ENCODE results near the gene TPSB2. TPM values are rescaled to one million over a fixed set of nuclear protein-coding genes. Genes with fewer than 3 reads are reported as not detected.
A peak's percentile ranks its signal among the peaks of the same experiment; 100 is the strongest.

The TPSB2 gene
- polyA plus RNA-seq, 3 donors, result not detected

GRCh38 chr16:1222553-1223354, 7.2 kb downstream of the TPSB2 start:
- Mint-ChIP-seq H3K27me3 (ENCODE audit: low read depth in 3 of 3) (peaks cover 0 to 3% (median 0%) of the 10 kb centered on the region in 3 donors), H3K9me3 (peaks cover 0 to 2% (median 0%) of the 10 kb centered on the region in 7 donors), H3K27ac (peak overlapping the region in 1 of 7 donors; percentile 31), H3K36me3 (no peaks in the 10 kb centered on the region), H3K4me1 (no peaks in the 10 kb centered on the region), H3K4me3 (no peak overlapping the region)
- Histone ChIP-seq H3K4me3 (replicated peaks in 1 of 3; ENCODE audit: low read depth in 2 of 3, low read length in 3 of 3) (no peak overlapping the region), H3K27me3 (ENCODE audit: control insufficient read depth in 2 of 2, insufficient read depth in 2 of 2, low read length in 2 of 2) (no peaks in the 10 kb centered on the region), H3K9me3 (replicated peaks in 1 of 2; ENCODE audit: control insufficient read depth in 1 of 2, insufficient read depth in 1 of 2, low read length in 2 of 2) (no peaks in the 10 kb centered on the region), H4K20me1 (ENCODE audit: insufficient read depth, low read length) (no peaks in the 10 kb centered on the region), H3K9ac (ENCODE audit: insufficient read depth, low read length, poor library complexity, severe bottlenecking) (no peak overlapping the region), H3K4me2 (replicated peaks; ENCODE audit: extremely low read depth, low read length, poor library complexity, severe bottlenecking) (no peak overlapping the region), H3K27ac (ENCODE audit: low read depth in 1 of 2, low read length in 2 of 2) (no peak overlapping the region), H3K36me3 (replicated peaks in 1 of 2; ENCODE audit: control insufficient read depth in 1 of 2, insufficient read depth in 2 of 2, low read length in 2 of 2) (no peaks in the 10 kb centered on the region), H3K79me2 (ENCODE audit: insufficient read depth, low read length) (no peaks in the 10 kb centered on the region), H2AFZ (ENCODE audit: insufficient read depth, low read depth, low read length, poor library complexity, severe bottlenecking) (no peak overlapping the region), H3K4me1 (ENCODE audit: control insufficient read depth in 1 of 2, insufficient read depth in 2 of 2, low read length in 2 of 2) (no peaks in the 10 kb centered on the region)
- intact Hi-C loops (cut with micrococcal nuclease), result no loop called here
- 75% methylated on average over 17 of the region's 25 CpGs for WGBS (ENCODE audit: insufficient coverage)
- DNase-seq, result no peak
- no peak for TF ChIP-seq CTCF (IDR thresholded peaks at IDR 0.05)

GRCh38 chr16:1221628-1222552, 8.1 kb downstream of the TPSB2 start:
- H3K27me3 ChIP-seq (ENCODE audit: control insufficient read depth in 2 of 2, insufficient read depth in 2 of 2, low read length in 2 of 2), result no peaks in the 10 kb centered on the region
- H3K9me3 ChIP-seq (replicated peaks in 1 of 2; ENCODE audit: control insufficient read depth in 1 of 2, insufficient read depth in 1 of 2, low read length in 2 of 2), result no peaks in the 10 kb centered on the region
- WGBS (ENCODE audit: insufficient coverage), result 88% methylated on average over 39 of the region's 40 CpGs
- H2AFZ ChIP-seq (ENCODE audit: insufficient read depth, low read depth, low read length, poor library complexity, severe bottlenecking), result no peak overlapping the region
- no peak for DNase-seq
- Mint-ChIP-seq H3K9me3 (peaks cover 0 to 2% (median 0%) of the 10 kb centered on the region in 7 donors), H3K27ac (no peak overlapping the region), H3K36me3 (no peaks in the 10 kb centered on the region), H3K4me3 (no peak overlapping the region), H3K27me3 (ENCODE audit: low read depth in 3 of 3) (peaks cover 0 to 5% (median 0%) of the 10 kb centered on the region in 3 donors), H3K4me1 (no peaks in the 10 kb centered on the region)
- no peaks in the 10 kb centered on the region for H3K4me1 ChIP-seq (ENCODE audit: control insufficient read depth in 1 of 2, insufficient read depth in 2 of 2, low read length in 2 of 2)
- H4K20me1 ChIP-seq (ENCODE audit: insufficient read depth, low read length), result no peaks in the 10 kb centered on the region
- H3K36me3 ChIP-seq (replicated peaks in 1 of 2; ENCODE audit: control insufficient read depth in 1 of 2, insufficient read depth in 2 of 2, low read length in 2 of 2), result no peaks in the 10 kb centered on the region
- no peak for TF ChIP-seq CTCF (IDR thresholded peaks at IDR 0.05)
- H3K9ac ChIP-seq (ENCODE audit: insufficient read depth, low read length, poor library complexity, severe bottlenecking), result no peak overlapping the region
- intact Hi-C loops (cut with micrococcal nuclease), result no loop called here
- H3K4me3 ChIP-seq (replicated peaks in 1 of 3; ENCODE audit: low read depth in 2 of 3, low read length in 3 of 3), result no peak overlapping the region
- H3K79me2 ChIP-seq (ENCODE audit: insufficient read depth, low read length), result no peaks in the 10 kb centered on the region
- no peak overlapping the region for H3K4me2 ChIP-seq (replicated peaks; ENCODE audit: extremely low read depth, low read length, poor library complexity, severe bottlenecking)
- H3K27ac ChIP-seq (ENCODE audit: low read depth in 1 of 2, low read length in 2 of 2), result no peak overlapping the region
